Thyroid gland (tissue), 4 donors: ENCODE data around the gene RNF175.

ENCODE experiments used
- POLR2A ChIP-seq, 2 donors: fragments of 450-650 bp; IDR thresholded peaks; one replicate each; pipeline ENCODE4 v1.6.1; 2017; ENCODE audit warnings: antibody characterized with exemption in 2 of 2, mild to moderate bottlenecking in 2 of 2, moderate library complexity in 1 of 2
- TF ChIP-seq, protein P1 (sequence below), 6 experiments: fragments of 200-600 bp in 3 of 6; fragments of 450-650 bp in 3 of 6; sonication (generic) in 3 of 6; IDR thresholded peaks; one replicate each; pipeline ENCODE4 v1.5.1; 2016 to 2019; ENCODE audit warnings: antibody characterized with exemption in 6 of 6, mild to moderate bottlenecking in 2 of 6, inconsistent platforms in 1 of 6, moderate library complexity in 1 of 6

DNA sequence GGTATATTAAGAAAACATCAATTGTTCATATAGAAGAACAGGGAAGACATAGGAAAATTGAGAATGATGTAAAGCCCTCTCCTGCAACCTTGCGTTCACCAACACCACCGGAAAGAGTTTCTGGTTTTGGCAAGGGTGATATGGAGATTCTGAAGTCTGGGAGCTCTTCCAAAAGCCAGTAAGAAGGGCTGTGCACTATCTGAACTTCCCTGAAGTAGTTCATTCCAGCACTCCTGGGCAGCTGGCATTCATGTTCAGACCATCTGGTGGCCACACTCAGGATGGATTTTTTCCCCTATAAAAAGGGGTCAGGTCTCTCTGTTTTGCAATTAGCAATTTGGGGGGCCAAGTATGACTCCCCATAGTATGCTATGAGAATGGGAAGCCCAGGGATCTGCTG, 91.2 kb downstream of the RNF175 start:
- TF ChIP-seq, protein P1, sequence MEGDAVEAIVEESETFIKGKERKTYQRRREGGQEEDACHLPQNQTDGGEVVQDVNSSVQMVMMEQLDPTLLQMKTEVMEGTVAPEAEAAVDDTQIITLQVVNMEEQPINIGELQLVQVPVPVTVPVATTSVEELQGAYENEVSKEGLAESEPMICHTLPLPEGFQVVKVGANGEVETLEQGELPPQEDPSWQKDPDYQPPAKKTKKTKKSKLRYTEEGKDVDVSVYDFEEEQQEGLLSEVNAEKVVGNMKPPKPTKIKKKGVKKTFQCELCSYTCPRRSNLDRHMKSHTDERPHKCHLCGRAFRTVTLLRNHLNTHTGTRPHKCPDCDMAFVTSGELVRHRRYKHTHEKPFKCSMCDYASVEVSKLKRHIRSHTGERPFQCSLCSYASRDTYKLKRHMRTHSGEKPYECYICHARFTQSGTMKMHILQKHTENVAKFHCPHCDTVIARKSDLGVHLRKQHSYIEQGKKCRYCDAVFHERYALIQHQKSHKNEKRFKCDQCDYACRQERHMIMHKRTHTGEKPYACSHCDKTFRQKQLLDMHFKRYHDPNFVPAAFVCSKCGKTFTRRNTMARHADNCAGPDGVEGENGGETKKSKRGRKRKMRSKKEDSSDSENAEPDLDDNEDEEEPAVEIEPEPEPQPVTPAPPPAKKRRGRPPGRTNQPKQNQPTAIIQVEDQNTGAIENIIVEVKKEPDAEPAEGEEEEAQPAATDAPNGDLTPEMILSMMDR (IDR thresholded peaks at IDR 0.05), result no peak
- no peak for TF ChIP-seq POLR2A (IDR thresholded peaks at IDR 0.05)
